Gastroesophageal sphincter (tissue), 3 donors: ENCODE data around the gene CDYL.

Source experiments
- CTCF ChIP-seq, 4 experiments: fragments of 200-600 bp in 2 of 4; fragments of 450-650 bp in 2 of 4; sonication (generic) in 1 of 4; IDR thresholded peaks; one replicate each; pipeline ENCODE4 v1.5.1; 2017 to 2019; ENCODE audit warnings: antibody characterized with exemption in 4 of 4, mild to moderate bottlenecking in 2 of 4, moderate library complexity in 2 of 4
- EP300 ChIP-seq: sonication (generic); formaldehyde crosslinking; IDR thresholded peaks from one replicate; pipeline ENCODE4 v1.6.1; 2017; ENCODE audit warnings: antibody characterized with exemption, mild to moderate bottlenecking
- POLR2AphosphoS5 ChIP-seq: sonication (generic); formaldehyde crosslinking; IDR thresholded peaks from one replicate; pipeline ENCODE4 v1.6.1; 2017; ENCODE audit warnings: antibody characterized with exemption

- no peak for TF ChIP-seq CTCF (IDR thresholded peaks at IDR 0.05)
- TF ChIP-seq POLR2AphosphoS5: no peak
- no peak for TF ChIP-seq EP300
Observed at GRCh38 chr6:4728436-4728769, 47.8 kb upstream of the CDYL start.
